ENCODE measurements around the gene OR2H1. TPM values are rescaled to one million over a fixed set of nuclear protein-coding genes. Genes with fewer than 3 reads are reported as not detected.
"Not testable (repeated sequence)": the region's sequence is repeated elsewhere in the genome, so short reads cannot be mapped to it uniquely, and the experiment has no call there.

OR2H1 gene
- total and polyA plus RNA-seq, 2 donors (not counting 1 experiment from before 2014, with no cell fraction given): not detected

DNA sequence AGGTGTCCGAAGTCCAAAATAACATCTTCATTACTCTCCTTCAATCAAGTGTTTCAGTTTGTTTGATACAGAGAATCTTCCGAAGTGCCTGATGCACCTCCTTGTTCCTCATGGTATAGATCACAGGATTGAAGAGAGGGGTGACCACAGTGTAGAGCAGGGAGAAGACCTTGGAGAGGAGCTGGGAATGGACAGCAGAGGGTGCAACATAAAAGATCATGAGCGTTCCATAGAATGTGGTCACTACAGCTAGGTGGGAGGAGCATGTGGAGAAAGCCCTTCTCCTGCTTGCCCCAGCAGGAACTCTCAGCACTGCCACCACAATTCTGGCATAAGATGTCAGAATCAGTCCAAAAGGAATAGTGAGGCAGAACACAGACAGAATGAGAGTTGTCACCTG is 30.3 kb upstream of the OR2H1 start:
- H3K27ac Mint-ChIP-seq: no peak overlapping the region
- ChIA-PET CTCF (no interaction called here), POLR2A (no interaction called here)
- Histone ChIP-seq H3K9me3 (ENCODE audit: control extremely low read depth in 1 of 3, control insufficient read depth in 2 of 3, insufficient read depth in 1 of 3, low read length in 2 of 3) (peaks cover 0 to 3% (median 0%) of the 10 kb centered on the region in 3 donors), H3K4me3 (ENCODE audit: control extremely low read depth in 1 of 5, extremely low read depth in 1 of 5, insufficient read depth in 1 of 5, low read depth in 2 of 5, low read length in 4 of 5) (no peak overlapping the region), H3K27me3 (replicated peaks in 1 of 4; ENCODE audit: control extremely low read depth in 1 of 4, control insufficient read depth in 3 of 4, insufficient read depth in 4 of 4, low read length in 3 of 4) (peaks cover 0 to 2% (median 0%) of the 10 kb centered on the region in 4 experiments), H3K4me1 (ENCODE audit: control insufficient read depth in 2 of 2, insufficient read depth in 2 of 2, low read length in 2 of 2) (no peaks in the 10 kb centered on the region), H3K79me2 (ENCODE audit: control insufficient read depth, insufficient read depth, low read length) (no peaks in the 10 kb centered on the region), H3K27ac (ENCODE audit: low read length in 2 of 2) (no peak overlapping the region), H4K20me1 (ENCODE audit: control insufficient read depth, insufficient read depth, low read length, poor library complexity, severe bottlenecking) (no peaks in the 10 kb centered on the region), H3K9ac (ENCODE audit: low read length) (no peak overlapping the region), H3K4me2 (replicated peaks; ENCODE audit: low read depth, low read length, poor library complexity, severe bottlenecking) (no peak overlapping the region), H3K36me3 (replicated peaks in 1 of 2; ENCODE audit: control extremely low read depth in 1 of 2, control insufficient read depth in 1 of 2, extremely low read depth in 1 of 2, insufficient read depth in 2 of 2, low read length in 1 of 2) (no peaks in the 10 kb centered on the region), H2AFZ (ENCODE audit: insufficient read depth, low read depth, low read length, poor library complexity, severe bottlenecking) (no peak overlapping the region)
- intact Hi-C loops (cut with micrococcal nuclease): no loop called here
- WGBS (ENCODE audit: insufficient coverage): 92% methylated on average over 2 of the region's 3 CpGs
- H3K27me3 Mint-ChIP-seq: peaks cover 29% of the 10 kb centered on the region
- DNase-seq (no peak), ATAC-seq (ENCODE audit: low read depth) (no peak)
- H3K4me3 Mint-ChIP-seq: no peak overlapping the region
- TF ChIP-seq, protein P1, sequence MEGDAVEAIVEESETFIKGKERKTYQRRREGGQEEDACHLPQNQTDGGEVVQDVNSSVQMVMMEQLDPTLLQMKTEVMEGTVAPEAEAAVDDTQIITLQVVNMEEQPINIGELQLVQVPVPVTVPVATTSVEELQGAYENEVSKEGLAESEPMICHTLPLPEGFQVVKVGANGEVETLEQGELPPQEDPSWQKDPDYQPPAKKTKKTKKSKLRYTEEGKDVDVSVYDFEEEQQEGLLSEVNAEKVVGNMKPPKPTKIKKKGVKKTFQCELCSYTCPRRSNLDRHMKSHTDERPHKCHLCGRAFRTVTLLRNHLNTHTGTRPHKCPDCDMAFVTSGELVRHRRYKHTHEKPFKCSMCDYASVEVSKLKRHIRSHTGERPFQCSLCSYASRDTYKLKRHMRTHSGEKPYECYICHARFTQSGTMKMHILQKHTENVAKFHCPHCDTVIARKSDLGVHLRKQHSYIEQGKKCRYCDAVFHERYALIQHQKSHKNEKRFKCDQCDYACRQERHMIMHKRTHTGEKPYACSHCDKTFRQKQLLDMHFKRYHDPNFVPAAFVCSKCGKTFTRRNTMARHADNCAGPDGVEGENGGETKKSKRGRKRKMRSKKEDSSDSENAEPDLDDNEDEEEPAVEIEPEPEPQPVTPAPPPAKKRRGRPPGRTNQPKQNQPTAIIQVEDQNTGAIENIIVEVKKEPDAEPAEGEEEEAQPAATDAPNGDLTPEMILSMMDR (IDR thresholded peaks at IDR 0.05): no peak
- TF ChIP-seq EZH2 (IDR thresholded peaks at IDR 0.05; ENCODE audit: borderline replicate concordance, insufficient read depth, low read depth, low read length, poor library complexity, severe bottlenecking): no peak
- H3K9me3 Mint-ChIP-seq (ENCODE audit: insufficient read depth): no peaks in the 10 kb centered on the region
- H3K4me1 Mint-ChIP-seq: no peaks in the 10 kb centered on the region

DNA sequence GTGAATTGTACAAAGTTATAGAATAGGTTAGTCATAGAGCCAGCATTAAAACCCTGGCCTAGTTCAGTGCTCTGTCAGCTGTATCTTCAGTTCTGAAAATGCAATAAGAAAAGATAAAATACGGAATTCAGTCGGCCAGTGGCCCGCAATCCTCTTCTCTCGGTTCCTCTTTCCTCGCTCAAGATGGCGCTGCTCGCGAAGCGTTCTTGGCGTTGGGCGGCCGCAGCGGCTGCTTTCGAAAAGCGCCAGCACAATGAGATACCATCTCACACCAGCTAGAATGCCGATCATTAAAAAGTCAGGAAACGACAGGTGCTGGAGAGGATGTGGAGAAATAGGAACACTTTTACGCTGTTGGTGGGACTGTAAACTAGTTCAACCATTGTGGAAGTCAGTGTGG is 20.2 kb upstream of the OR2H1 start:
- peaks cover 49% of the 10 kb centered on the region for H3K27me3 Mint-ChIP-seq
- H3K27me3 ChIP-seq (replicated peaks in 1 of 4; ENCODE audit: control extremely low read depth in 1 of 4, control insufficient read depth in 3 of 4, insufficient read depth in 4 of 4, low read length in 3 of 4); H3K9me3 ChIP-seq (ENCODE audit: control extremely low read depth in 1 of 3, control insufficient read depth in 2 of 3, insufficient read depth in 1 of 3, low read length in 2 of 3); H3K9me3 Mint-ChIP-seq (ENCODE audit: insufficient read depth); H3K36me3 ChIP-seq (replicated peaks in 1 of 2; ENCODE audit: control extremely low read depth in 1 of 2, control insufficient read depth in 1 of 2, extremely low read depth in 1 of 2, insufficient read depth in 2 of 2, low read length in 1 of 2); H3K4me1 Mint-ChIP-seq; H3K27ac Mint-ChIP-seq; H3K27ac ChIP-seq (ENCODE audit: low read length in 2 of 2); intact Hi-C loops (cut with micrococcal nuclease); H3K4me2 ChIP-seq (replicated peaks; ENCODE audit: low read depth, low read length, poor library complexity, severe bottlenecking); H3K9ac ChIP-seq (ENCODE audit: low read length); DNase-seq; H3K4me3 ChIP-seq (ENCODE audit: control extremely low read depth in 1 of 5, extremely low read depth in 1 of 5, insufficient read depth in 1 of 5, low read depth in 2 of 5, low read length in 4 of 5); H3K79me2 ChIP-seq (ENCODE audit: control insufficient read depth, insufficient read depth, low read length); H3K4me1 ChIP-seq (ENCODE audit: control insufficient read depth in 2 of 2, insufficient read depth in 2 of 2, low read length in 2 of 2); H4K20me1 ChIP-seq (ENCODE audit: control insufficient read depth, insufficient read depth, low read length, poor library complexity, severe bottlenecking); H3K4me3 Mint-ChIP-seq; ATAC-seq (ENCODE audit: low read depth); CTCF ChIA-PET; H2AFZ ChIP-seq (ENCODE audit: insufficient read depth, low read depth, low read length, poor library complexity, severe bottlenecking); POLR2A ChIA-PET: not testable (repeated sequence)
- 86% methylated on average over 11 of the region's 18 CpGs for WGBS (ENCODE audit: insufficient coverage)

Data from B cell (primary cell).